Middle frontal gyrus (tissue), 1 donor: ENCODE results near the gene UBA7.
"Not testable (repeated sequence)": the region's sequence is repeated elsewhere in the genome, so short reads cannot be mapped to it uniquely, and the experiment has no call there.

Experiments
- DNase-seq: peaks from one replicate; pipeline ENCODE4 v3.0.0-alpha.2; 2015; ENCODE audit warnings: low spot score; ENCODE audit errors: extremely low spot score

Gene UBA7, protein sequence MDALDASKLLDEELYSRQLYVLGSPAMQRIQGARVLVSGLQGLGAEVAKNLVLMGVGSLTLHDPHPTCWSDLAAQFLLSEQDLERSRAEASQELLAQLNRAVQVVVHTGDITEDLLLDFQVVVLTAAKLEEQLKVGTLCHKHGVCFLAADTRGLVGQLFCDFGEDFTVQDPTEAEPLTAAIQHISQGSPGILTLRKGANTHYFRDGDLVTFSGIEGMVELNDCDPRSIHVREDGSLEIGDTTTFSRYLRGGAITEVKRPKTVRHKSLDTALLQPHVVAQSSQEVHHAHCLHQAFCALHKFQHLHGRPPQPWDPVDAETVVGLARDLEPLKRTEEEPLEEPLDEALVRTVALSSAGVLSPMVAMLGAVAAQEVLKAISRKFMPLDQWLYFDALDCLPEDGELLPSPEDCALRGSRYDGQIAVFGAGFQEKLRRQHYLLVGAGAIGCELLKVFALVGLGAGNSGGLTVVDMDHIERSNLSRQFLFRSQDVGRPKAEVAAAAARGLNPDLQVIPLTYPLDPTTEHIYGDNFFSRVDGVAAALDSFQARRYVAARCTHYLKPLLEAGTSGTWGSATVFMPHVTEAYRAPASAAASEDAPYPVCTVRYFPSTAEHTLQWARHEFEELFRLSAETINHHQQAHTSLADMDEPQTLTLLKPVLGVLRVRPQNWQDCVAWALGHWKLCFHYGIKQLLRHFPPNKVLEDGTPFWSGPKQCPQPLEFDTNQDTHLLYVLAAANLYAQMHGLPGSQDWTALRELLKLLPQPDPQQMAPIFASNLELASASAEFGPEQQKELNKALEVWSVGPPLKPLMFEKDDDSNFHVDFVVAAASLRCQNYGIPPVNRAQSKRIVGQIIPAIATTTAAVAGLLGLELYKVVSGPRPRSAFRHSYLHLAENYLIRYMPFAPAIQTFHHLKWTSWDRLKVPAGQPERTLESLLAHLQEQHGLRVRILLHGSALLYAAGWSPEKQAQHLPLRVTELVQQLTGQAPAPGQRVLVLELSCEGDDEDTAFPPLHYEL

GRCh38 chr3:49813497-49814174 is at the start of gene UBA7:
UBA7 (minus strand) TSS chr3:49813953; CDS start chr3:49813787, 166 bp downstream.
- no peak for DNase-seq

DNA sequence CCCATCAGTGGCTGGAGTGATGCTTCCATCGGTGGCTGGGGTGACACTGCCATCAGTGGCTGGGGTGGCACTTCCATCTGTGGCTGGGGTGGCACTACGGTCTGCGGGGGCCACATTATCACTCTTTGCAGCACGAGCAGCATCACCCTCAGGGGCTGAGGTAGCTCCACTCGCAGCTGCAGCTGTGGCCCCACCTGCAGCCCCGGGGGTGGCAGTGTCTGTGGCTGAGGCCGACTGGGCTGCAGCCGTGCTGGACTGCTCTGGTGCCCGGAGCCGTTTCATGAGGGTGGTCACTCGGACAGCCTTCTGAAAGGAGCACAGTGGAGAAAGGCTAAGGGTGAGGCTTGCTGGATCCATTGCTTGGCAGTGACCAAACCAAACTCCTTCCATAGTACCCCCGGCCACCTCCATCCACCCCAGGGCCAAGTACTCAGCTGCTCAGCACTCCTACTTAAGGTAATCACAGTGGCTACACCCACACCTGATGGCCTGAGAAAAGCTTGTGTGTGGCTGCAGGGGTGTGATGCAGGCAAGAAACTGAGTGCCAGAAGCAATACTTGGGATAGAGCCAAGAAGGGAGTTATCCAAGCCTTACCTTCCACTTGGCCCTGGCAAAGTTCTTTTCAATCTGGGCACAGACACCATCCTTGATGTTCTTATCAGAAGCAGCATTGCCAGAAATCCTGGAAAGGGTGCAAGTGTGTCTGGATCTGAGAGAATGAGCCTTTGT is 46.0 kb upstream of the UBA7 start:
- no peak for DNase-seq

GRCh38 chr3:49856181-49857005 is 42.6 kb upstream of the UBA7 start, which contains the start of gene TRAIP:
TRAIP (minus strand) TSS chr3:49856564; CDS start chr3:49856453, 111 bp downstream.
- peak; percentile 93 for DNase-seq

- DNase-seq = no peak
Observed at GRCh38 chr3:49855662-49856061, 41.9 kb upstream of the UBA7 start.

GRCh38 chr3:49845694-49846093 is 31.9 kb upstream of the UBA7 start:
- DNase-seq = no peak

DNA sequence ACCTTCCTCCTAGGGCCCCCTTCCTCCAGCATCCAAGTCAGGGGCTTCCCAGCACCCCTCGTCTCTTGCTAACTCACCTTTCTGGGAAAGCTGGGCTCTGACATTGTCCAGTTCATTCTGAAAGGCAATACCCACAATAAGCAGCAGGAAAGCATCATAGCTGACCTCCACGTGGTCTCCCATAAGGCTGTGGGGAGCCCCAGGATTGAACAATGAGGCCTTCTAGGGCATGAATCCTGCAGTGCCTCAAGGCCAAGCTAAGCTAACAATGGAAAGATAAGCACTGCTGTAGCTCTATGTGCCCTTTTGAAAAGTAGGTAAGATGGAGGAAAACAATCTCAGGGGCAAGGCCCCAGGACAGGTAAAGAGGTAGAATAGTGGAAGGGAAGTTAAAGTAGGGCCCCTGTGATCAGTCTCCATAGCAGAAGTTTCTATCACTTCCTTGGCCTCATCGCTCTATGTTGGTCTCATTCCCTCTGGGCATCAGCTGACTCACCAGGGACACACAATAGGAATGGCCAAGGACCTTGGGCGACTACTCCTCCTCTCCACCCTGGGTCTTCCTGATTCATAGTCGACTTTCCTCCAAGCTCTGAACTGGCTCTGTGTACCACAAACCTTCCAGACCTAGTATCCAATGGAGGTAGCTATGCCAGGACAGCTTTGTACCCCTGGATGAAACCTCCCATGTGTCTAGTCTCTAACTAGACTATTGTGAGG is 30.9 kb upstream of the UBA7 start:
- DNase-seq = no peak

GRCh38 chr3:49842843-49843517 is 29.2 kb upstream of the UBA7 start:
- no peak for DNase-seq

GRCh38 chr3:49841806-49842205 is 28.1 kb upstream of the UBA7 start:
- DNase-seq = no peak

GRCh38 chr3:49841126-49841696 is 27.5 kb upstream of the UBA7 start:
- no peak for DNase-seq

- no peak for DNase-seq
Observed at GRCh38 chr3:49840388-49840787, 26.6 kb upstream of the UBA7 start.

DNA sequence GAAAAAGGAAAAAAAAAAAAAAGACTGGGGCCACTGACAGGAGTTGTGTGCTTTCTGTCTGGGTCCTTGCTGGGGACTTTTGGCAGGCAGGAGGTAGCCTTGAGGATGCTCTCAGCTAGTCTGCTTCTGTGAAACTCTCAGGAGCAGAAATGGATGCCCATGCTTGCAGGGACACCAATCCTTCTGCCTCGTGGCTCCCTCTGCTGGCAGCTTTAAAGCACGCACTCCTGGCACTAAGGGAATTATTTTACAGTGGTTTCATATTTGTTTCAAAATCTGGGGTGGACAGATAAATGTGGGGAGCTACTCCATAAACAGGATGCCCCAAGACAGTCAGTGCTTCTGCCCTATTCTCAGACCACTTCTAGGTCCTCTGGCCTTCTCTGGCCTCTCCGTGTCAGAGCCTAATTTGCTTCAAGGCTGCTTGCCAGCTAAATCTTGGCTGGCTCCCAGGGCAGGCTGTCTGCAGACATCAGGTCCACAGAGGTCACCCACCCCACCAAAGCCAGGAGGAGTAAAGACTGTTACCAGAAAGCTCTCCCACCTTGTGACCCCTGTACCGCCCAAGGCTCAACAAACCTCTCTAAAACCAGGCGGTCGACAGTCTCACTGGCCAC is 25.5 kb upstream of the UBA7 start:
- DNase-seq = peak; percentile 83

GRCh38 chr3:49831341-49831740 is 17.6 kb upstream of the UBA7 start:
- no peak for DNase-seq

GRCh38 chr3:49826016-49826415 is 12.3 kb upstream of the UBA7 start:
- no peak for DNase-seq

- not testable (repeated sequence) for DNase-seq
Observed at GRCh38 chr3:49823131-49823530, 9.4 kb upstream of the UBA7 start.

DNA sequence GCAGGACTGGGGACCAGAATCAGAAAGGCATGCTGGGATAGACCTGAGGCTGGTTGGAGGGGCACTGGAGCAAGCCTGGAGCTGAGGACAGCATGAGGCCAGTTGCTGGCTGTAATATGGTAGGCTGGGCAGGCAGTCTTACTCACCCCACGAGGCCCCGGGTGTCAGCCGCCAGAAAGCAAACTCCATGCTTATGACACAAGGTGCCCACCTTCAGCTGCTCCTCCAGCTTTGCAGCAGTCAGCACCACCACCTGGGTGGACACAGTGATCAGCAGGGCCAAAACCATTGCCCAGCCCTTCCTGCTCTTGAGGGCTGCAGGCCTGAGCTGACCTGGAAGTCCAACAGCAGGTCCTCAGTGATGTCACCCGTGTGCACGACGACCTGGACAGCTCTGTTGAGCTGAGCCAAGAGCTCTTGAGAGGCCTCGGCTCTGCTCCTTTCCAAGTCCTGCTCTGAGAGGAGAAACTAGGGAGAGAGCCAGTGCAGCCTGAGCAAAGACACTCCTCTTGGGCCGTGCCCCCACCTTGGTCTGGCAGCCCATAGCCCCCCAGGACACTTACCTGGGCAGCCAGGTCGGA is 747 bp downstream of the UBA7 start:
- no peak for DNase-seq

DNA sequence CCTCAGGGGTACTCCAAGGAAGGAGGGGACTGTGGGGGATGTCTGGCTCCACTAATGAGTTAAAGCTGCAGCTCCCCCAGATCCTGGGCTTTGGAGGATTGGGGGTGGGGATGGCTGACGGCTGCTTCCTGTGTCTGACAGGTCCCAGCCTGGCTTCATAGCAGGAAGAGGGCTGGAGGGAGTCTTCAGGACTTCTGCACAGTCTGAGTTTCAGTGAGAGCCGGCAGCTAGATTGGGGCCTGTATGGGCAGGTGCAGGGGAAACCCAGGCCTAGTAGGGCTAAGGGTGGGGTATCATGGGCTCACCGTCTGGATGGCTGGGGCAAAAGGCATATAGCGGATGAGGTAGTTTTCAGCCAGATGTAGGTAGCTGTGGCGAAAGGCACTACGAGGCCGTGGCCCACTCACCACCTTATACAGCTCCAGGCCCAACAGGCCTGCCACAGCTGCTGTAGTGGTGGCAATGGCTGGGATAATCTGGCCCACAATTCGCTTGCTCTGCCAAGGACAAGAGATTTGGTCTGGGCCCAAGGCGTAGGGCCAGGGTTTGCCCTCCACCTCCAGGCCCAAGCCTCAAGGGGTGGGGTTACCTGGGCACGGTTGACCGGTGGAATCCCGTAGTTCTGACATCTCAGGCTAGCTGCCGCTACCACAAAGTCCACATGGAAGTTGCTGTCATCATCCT is 6.2 kb downstream of the UBA7 start:
- no peak for DNase-seq

DNA sequence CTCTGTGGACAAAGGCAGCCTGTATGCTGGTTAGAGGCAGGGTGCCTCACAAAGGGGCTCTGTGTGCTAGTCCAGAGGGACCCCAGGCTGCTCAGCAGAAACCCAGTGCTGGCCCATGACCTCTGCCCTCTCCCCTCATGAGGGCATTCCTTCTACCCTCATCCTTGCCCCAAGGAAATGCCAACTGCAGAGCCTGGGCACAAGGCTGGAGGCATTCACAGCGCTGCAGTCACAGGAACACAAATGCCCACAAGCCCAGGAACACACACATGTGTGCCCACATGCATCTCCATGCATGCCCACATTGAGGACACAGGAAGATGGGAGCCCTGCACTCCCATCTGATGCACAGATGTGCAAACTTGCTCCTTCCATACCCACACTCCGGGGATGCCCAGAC is 6.9 kb downstream of the UBA7 start:
- no peak for DNase-seq
